Kidney capillary endothelial cell (primary cell): ENCODE results near the gene ESPN.

ENCODE experiments used
- DNase-seq: peaks from one replicate; pipeline ENCODE4 v3.0.0-alpha.2; 2018; ENCODE audit warnings: low spot score

Gene ESPN

DNA sequence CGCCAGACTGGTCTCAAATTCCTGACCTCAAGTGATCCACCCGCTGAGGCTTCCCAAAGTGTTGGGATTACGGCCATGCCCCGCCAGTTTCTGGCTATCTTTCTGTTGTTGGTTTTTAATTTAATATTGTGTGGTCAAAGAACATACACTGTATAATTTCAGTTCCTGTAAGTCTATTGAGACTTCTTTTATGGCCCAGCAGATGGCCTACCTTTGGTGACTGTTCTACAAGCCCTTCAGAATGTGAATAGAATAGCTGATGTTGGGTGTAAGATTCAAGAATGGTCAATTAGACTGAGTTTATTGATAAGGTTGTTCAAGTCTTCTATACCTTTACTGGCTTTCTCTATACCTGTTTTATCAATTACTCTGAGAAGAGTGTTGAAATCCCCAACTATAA is 15.5 kb upstream of the ESPN start:
- no peak for DNase-seq

DNA sequence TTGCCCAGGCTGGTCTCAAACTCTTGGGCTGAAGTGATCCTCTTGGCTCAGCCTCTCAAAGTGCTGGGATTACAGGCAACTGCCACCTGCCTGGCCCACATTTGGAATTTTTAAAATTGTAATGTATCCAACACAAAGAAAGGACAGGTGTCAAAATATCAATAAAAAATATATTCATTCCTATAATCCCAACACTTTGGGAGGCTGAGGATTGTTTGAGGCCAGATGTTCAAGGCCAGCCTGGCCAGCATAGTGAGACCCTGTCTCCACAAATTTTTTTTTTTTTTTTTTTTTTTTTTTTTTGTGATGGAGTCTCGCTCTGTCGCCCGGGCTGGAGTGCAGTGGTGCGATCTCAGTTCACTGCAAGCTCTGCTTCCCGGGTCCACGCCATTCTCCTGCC is 14.8 kb upstream of the ESPN start:
- no peak for DNase-seq

DNA sequence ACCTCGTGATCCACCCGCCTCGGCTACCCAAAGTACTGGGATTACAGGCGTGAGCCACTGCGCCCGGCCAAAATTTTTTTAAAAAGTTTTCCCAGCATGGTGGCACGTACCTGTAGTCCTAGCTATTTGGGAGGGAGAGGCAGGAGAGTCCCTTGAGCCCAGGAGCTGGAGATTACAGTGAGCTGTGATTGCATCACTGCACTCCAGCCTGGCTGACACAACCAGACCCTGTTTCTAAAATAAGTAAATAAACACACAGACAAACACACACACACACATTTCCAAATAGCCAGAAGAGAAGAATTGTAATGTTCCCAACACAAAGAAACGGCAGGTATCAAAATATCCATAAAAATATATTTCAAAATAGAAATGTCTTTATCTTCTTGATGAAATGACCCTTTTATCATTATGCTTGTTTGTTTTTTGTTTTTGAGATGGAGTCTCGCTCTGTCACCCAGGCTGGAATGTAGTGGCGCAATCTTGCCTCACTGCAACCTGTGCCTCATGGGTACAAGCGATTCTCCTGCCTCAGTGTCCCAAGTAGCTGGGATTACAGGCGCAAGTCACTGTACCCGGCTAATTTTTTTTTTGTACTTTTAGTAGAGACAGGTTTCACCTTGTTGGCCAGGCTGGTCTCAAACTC is 14.2 kb upstream of the ESPN start:
- no peak for DNase-seq

GRCh38 chr1:6412896-6413295 is 11.7 kb upstream of the ESPN start:
- DNase-seq: no peak

DNA sequence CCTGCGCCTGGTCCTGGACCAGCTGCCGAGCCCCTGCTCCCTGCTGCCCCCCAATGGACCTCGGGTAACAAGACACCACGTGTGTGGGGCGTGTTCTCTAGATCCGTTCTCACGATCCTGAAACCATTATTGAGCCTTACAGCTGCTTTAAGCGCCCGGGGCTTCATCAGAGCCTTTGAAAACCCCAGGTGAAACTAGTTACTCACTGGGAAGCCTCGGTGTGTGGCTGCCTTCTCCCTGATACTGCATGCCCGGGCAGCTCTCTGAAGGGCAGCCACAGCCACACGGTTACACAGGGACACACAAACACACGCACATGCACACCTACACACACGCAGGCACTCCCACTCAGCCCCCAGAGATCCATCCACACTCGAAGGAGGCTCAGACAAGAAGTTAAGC is 10.1 kb upstream of the ESPN start:
- no peak for DNase-seq

DNA sequence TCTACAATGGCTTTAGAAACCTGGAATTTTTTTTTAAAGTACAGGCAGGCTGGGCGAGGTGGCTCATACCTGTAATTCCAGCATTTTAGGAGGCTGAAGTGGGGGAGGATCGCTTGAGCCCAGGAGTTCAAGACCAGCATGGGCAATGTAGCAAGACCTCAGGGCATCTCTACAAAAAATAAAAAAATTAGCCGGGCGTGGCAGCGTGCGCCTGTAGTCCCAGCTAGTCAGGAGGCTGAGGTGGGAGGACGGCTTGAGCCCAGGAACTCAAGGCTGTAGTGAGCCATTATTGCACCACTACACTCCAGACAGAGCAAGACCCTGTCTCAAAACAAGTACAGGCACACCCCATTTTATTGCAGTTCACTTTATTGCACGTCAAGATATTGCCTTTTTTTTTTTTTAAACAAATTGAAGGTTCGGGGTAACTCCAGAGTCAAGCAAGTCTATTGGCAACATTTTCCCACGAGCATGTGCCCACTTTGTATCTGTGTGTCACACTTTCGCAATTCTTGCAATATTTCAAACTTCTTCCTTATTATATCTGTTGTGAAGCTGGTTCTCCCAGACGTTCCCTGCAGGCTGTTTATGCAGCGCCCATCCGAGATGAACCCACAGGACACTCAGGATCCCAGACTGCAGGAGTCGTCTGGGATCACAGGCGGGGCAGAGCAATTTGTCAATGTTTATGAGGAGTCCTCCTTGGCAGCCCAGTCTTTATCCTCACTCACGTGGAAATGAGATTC is 9.5 kb upstream of the ESPN start:
- no peak for DNase-seq

DNA sequence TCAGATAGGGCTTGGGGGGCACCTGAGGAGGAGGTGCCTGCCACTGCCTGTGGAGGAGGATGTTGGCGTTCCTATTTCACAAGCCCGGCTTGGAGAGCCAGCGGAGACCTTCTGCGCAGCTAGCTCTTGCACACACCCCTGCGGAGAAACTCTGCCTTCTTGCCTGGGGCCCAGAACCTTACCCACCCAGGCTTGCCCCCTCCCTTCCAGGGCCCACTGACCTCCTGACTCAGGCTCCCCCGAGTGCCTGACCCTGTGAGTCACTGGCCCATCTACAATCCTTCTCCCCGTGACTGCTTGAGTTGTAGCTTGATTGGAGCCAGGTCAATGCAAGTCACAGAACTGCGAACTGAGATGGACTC is 8.3 kb upstream of the ESPN start:
- DNase-seq: no peak

DNA sequence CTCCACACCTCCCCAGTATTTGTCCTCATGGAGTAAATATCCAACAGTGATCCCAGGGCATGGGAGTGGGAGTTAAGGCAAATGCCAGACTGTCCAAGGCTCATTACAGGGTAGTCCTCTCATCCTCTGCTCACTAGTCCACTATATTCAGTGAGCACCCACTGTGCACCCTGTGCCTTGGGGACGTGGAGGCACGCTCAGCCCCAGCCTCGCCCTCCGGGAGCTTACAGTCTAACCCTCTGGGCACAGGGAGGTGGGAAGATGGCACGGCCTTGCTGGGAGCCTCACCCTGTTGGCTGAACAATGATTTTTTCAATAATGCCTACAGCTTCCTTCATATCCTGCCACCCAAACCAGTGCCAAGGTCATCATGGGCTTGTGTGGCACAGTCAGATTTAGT is 7.7 kb upstream of the ESPN start:
- no peak for DNase-seq

DNA sequence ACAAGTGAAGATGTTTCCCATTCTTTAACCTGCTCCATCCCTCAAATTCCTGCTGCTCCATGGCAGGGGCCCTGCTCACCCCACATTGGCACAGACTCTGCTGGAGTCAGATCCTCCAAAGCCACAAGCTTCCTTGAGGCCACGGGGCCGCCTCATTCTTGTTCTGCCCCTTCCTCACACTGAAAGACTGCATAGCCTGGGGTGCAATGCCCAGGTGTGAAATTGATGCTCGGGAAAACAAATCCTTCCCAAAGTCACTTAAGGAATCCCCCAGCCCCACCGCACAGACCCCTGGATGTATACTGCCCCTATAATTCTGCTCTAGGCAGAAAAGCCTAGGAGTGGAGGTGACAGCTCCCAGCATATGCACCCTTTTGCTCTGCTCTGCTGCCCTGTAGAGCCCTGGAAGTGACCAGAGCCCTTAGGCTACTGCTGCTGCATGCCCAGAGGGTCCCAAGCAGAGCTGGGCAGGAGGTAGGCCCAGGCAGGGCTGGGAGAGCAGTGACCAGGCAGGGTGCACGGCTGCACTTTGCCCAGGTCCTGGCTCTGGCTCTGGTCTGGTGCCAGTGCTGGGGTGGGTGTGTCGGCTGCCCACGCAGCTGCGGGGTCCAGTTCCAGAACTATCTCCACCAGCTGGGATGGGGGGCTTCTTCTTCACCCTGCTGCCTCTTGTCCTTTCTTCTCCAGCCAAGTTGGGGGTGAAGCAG is 6.5 kb upstream of the ESPN start:
- no peak for DNase-seq

DNA sequence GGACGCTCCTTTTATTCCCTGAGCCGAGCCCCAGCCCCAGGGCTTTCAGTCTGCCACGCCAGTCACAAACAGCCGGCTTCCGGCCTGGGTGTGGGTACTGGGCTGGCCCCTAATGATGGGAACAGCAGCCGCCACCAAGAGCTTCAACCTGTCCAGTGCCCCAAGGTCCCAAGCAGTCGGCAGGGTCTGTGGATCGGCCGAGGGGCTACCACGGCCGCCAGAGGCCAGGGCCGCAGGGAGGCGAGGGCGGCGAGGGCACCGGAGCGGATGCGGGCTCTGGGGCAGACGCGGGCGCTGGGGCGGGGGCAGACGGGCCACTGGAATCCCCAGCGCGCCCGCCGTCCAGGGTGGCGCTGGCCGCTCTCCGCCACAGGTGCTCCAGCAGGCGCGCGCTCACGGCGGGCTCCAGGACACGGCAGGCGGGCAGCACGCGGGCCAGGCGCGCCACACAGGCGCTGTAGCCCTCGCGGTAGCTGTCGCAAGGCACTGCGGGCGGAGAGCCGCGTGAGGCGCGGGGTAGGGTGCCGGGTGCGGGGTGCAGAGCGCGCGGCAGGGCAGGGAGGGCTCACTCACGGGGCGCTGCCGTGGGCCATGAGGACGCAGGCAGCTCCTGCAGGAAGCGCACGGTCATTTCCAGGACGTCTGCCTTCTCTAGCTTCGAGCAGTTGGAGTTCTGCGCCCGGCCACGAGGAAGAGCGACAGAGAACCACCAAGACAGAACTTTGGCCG is 5.7 kb upstream of the ESPN start:
- no peak for DNase-seq

DNA sequence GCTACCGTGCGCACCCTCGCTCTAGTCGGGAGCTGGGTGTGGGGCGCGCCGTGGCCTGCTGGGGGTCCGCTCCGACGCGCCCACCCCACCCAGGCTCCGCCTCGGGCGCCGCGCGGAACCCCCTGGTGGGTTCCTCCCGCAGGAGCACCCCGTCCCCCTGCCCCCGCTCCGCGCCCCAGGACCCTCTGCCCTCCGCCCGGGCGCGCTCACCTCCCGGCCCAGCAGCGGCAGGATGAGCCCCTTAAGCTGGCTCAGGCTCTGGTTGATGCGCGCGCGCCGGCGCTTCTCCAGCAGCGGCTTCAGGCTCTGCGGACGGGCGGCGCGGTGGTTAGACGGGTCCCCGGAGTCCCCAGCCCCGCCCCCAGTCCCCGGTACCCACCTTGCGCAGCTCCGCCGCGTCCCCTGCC is 5.2 kb upstream of the ESPN start:
- DNase-seq: no peak

DNA sequence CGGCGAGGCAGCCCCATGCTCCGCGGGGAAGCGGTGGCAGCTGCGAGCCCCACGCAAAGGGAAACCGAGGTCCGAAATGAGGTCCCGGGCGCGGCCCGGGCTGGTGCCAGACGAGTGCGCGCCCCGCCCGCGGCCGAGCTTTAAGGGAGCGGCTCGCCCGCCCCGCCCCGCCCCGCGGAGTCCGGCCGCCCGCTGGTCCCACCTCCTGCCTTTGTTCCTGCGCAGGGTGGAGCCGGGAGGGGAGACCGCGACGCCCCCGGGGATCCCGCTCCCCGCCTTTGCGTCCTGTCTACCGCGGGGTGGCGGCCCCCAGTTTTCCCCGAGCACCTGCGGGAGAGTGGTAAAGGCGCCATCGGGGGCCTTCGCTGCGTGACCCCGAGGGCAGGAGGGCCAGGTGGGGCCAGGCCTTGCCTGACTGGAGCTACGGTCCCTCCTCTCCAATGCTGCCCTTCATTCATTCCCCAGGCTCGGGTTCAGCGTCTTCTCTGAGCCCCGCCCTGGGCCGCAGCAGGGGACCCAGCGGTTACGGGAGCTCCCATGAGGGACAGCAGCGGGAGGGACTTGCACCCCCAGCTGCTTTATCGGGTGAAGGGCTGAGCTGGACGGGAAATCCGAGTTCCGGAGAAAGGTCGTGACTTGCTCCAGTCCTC is 4.6 kb upstream of the ESPN start, which contains the start of gene HES2:
Gene HES2 (minus strand): TSS at position 116 of the 650 bp plus-strand sequence. CDS start 99 bp downstream, at position 17.
- DNase-seq: no peak

DNA sequence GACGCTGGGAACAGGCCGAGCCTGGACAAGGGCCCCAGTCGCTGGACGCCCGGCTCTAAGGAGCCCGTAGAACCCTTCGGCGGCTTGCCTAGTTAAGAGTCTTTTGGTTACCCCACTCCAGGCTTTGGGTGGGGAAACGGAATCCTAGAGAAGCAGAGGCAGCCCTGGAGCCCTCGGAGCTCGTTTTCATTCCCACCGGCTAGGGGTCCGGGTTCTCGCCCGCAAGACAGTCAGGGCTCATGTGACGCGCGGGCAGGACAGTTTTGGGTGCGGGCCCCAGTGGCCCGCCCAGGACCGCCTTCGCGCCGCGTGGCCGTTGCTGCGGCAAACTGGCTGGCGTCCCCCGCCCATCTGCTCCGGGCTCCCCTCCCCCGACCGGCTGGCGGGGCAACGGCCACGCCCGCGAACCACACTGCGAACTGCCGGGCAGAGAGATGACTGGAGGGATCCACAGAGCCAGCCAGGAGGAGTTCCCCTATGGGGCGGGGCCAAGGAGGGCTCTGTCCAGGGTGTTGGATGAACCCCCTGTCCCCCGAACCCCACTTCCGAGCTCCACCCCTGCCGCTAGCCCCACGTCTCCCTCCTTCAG is 4.0 kb upstream of the ESPN start:
- DNase-seq: no peak

GRCh38 chr1:6421266-6421665 is 3.3 kb upstream of the ESPN start:
- DNase-seq: no peak

DNA sequence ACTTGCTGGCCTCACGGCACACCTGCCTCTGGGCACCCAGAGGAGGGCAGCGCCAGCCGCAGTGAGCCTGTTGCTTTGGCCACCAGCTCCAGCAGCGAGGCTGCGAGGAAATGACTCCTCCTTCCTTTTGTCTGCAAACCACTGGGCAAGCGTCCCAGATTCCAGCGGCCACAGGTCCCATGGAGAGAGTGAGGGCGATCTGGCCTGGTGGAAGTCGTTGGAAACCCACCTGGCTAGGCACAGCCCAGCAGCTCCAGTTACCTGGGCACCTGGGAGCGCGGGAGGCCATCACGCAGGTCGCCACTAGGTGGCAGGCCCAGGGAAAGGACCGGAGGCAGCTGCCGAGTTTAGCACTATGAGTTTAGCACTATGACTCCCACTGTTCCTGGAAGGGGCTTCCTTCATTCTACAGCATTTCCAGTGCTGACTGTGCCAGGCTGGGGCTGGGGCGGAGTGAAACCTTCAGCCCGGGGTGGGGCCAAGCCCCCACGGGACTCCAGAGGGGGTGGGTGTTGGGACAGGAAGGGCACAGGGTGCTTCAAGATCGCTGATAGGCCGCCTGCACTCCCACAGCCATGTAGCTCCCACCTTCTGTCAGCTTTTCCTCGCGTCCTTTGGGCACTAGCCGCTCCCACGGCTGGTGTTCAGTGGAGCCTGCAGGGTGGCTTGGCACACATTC is 1.1 kb upstream of the ESPN start:
- DNase-seq: peak; percentile 80

GRCh38 chr1:6424000-6424565 is 493 bp upstream of the ESPN start:
- DNase-seq: no peak

GRCh38 chr1:6425658-6426057 is 1.1 kb downstream of the ESPN start:
- DNase-seq: no peak

DNA sequence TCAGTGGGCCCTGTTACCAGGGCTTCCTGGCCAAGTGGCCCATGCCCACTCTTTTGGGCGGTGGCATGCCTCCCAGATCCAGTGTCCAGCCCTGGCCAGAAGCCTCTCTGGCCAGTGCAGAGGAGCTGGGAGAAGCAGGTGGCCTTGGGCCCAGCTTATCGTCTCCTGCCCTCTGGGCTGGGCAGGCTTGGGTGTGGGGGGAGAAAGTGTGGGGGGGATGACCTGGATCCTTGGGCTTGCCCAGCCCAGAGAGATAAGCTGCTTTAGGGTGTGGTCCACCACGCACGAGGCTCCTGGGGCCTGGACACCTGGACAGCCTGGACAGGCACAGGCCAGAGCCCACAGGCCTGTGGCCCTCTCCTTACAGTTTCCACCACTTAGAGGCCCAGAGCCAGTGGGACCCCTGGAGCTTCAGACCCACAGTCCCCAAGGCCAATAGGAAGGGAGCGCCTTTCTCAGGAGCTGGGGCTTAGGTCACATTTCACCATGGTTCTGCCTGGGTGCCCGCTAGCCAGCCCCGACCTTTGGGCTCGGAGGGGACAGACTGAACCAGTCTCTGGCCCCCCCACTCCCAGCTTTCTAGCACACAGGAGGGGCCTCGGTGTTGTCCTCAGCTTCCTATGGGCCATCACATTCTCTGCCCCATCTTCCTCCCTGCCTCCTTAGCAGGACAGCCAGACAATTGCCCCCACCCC is 1.8 kb downstream of the ESPN start:
- DNase-seq: no peak

GRCh38 chr1:6426972-6427350 is 2.4 kb downstream of the ESPN start:
- no peak for DNase-seq
